ENCODE results near the gene LMO3.
A peak's percentile ranks its signal among the peaks of the same experiment; 100 is the strongest.
"Not testable (repeated sequence)": the region's sequence is repeated elsewhere in the genome, so short reads cannot be mapped to it uniquely, and the experiment has no call there.

Gene LMO3

DNA sequence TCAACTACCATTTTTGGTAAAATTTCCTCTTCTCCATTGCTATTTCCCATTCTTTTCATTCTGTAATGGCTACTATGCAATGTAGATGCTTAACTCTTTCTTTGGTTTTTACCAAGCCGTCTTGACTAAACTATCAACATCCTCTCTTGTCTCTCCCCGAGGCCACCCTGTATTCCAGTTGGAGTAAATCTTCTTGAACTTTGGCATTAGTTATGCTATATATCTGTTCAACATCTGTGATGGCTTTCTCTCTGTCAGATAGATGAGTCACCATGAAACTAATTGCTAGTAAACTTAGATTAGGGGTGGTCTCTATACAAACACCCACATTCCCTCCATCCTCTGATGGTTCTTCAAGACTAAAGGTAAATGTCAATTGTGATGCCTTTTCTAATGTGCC, 63.4 kb downstream of the LMO3 start:
- Histone ChIP-seq H3K27ac (no peak overlapping the region), H3K4me3 (ENCODE audit: low read depth, low read length) (no peak overlapping the region), H3K36me3 (replicated peaks) (no peaks in the 10 kb centered on the region), H3K27me3 (replicated peaks) (no peaks in the 10 kb centered on the region)
- in situ Hi-C loops (cut with HindIII; ENCODE audit: low pct_ligation_motif_present, low sequenced_read_pairs): no loop called here
- no peak for DNase-seq
- TF ChIP-seq, protein P1, sequence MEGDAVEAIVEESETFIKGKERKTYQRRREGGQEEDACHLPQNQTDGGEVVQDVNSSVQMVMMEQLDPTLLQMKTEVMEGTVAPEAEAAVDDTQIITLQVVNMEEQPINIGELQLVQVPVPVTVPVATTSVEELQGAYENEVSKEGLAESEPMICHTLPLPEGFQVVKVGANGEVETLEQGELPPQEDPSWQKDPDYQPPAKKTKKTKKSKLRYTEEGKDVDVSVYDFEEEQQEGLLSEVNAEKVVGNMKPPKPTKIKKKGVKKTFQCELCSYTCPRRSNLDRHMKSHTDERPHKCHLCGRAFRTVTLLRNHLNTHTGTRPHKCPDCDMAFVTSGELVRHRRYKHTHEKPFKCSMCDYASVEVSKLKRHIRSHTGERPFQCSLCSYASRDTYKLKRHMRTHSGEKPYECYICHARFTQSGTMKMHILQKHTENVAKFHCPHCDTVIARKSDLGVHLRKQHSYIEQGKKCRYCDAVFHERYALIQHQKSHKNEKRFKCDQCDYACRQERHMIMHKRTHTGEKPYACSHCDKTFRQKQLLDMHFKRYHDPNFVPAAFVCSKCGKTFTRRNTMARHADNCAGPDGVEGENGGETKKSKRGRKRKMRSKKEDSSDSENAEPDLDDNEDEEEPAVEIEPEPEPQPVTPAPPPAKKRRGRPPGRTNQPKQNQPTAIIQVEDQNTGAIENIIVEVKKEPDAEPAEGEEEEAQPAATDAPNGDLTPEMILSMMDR (IDR thresholded peaks at IDR 0.05; ENCODE audit: low read depth, low read length, missing control alignments): no peak

DNA sequence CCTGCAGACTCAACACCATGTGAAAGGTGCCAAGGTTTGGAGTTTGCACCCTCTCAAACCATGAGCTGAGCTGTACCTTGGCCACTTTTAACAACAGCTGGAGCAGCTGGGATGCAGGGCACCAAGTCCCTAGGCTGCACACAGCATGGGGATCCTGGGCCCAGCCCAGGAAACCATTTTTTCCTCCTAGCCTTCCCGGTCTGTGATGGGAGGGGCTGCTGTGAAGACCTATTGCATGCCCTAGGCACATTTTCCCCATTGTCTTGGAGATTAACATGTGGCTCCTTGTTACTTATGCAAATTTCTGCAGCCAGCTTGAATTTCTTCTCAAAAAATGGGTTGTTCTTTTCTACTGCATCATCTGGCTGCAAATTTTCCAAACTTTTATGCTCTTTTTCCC, 68.3 kb downstream of the LMO3 start:
- H3K4me3 ChIP-seq (ENCODE audit: low read depth, low read length); H3K27ac ChIP-seq; DNase-seq; in situ Hi-C loops (cut with HindIII; ENCODE audit: low pct_ligation_motif_present, low sequenced_read_pairs); H3K27me3 ChIP-seq (replicated peaks); H3K36me3 ChIP-seq (replicated peaks): not testable (repeated sequence)

DNA sequence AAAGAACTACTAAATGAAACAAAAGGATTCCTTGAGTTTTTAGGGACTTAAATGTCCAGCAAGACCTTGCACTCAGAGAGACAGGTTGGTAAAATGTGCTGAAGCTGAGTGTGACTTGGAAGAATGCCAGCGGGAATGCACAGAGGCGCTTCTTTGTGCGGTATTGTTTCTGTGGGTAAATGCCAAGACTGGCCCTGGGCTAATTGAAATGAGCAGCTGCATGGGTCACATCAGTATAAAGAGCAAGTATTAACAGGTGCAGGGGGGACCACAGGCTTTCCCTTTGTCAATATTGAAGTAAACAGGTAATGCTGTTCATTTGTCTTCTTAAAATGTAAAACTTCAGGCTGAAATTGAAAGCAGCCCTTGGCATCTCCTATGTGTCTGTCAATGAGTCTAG, 74.3 kb downstream of the LMO3 start:
- Histone ChIP-seq H3K27me3 (replicated peaks) (no peaks in the 10 kb centered on the region), H3K36me3 (replicated peaks) (no peaks in the 10 kb centered on the region), H3K27ac (no peak overlapping the region), H3K4me3 (ENCODE audit: low read depth, low read length) (no peak overlapping the region)
- TF ChIP-seq, protein P1 (IDR thresholded peaks at IDR 0.05; ENCODE audit: low read depth, low read length, missing control alignments): no peak
- DNase-seq: no peak
- in situ Hi-C loops (cut with HindIII; ENCODE audit: low pct_ligation_motif_present, low sequenced_read_pairs): no loop called here

DNA sequence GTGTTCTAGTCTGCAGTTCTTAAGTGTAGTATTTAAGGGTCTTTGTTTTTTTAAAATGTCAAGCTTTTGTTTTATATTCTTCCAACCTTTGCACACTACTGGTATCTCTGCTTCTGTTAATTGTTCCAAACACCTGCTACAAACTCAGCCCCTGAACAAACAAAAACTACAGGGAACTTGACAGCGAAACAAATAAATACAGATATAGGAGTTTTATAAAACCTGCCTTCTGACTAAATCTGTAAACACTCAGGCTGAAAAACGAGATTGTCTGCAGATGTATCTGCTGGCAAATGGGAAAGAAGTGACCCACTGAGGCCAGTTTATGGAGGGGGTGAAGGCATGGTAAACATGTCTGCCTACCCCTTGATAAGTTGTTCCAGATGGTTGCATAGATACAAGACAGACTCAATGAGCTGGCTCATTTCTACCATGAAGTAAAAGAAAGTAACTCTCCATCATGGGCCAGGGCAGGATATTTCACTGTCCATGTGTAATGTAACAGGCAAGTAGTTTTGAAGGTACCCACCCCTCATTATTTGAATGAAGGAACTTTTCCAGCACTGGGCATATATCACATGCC, 75.6 kb downstream of the LMO3 start:
- TF ChIP-seq, protein P1 (IDR thresholded peaks at IDR 0.05; ENCODE audit: low read depth, low read length, missing control alignments): no peak
- Histone ChIP-seq H3K4me3 (ENCODE audit: low read depth, low read length) (no peak overlapping the region), H3K27ac (no peak overlapping the region), H3K27me3 (replicated peaks) (no peaks in the 10 kb centered on the region), H3K36me3 (replicated peaks) (no peaks in the 10 kb centered on the region)
- no peak for DNase-seq
- in situ Hi-C loops (cut with HindIII; ENCODE audit: low pct_ligation_motif_present, low sequenced_read_pairs): no loop called here

DNA sequence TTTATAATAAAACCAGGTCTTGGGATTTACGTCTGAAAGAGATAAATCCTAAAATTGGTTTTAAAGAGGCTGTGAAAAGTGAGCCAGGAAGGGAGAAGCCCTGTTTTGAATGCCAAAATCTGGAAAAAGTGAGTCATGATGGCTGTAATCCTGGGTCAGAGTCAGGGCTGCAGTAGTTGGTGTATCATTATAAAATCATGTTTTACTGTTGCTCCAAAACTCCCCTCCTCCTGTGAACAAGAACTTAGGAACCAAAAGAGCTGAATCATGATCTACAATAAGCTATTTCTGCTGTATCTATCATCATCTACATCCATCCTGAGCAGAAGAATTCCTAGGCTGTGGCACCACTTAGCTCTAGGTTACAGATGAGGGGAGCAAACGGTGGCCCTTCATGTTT, 79.3 kb downstream of the LMO3 start:
- TF ChIP-seq, protein P1 (IDR thresholded peaks at IDR 0.05; ENCODE audit: low read depth, low read length, missing control alignments): no peak
- no peaks in the 10 kb centered on the region for H3K27me3 ChIP-seq (replicated peaks)
- no peak overlapping the region for H3K4me3 ChIP-seq (ENCODE audit: low read depth, low read length)
- in situ Hi-C loops (cut with HindIII; ENCODE audit: low pct_ligation_motif_present, low sequenced_read_pairs): no loop called here
- no peaks in the 10 kb centered on the region for H3K36me3 ChIP-seq (replicated peaks)
- no peak overlapping the region for H3K27ac ChIP-seq
- DNase-seq: peak; percentile 35

DNA sequence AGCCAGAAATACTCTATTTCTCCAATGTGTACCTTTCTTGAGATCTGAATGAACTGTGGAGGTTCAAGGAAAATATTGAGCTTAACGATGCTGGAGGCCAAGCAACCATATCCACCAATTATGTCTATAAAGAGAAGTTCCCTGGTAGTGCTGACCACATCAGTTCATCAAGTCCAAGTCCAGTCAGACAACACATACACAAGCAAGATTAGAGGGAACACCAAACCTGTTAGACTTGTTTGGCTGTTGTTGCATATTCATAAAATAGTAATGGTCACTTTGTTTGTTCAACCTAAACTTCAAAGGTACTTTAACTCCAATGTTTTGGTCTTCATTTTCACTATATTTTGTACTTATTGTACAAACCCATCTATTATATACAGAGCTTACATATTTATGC, 81.6 kb downstream of the LMO3 start:
- no peak for DNase-seq
- Histone ChIP-seq H3K27me3 (replicated peaks) (no peaks in the 10 kb centered on the region), H3K36me3 (replicated peaks) (no peaks in the 10 kb centered on the region), H3K27ac (no peak overlapping the region), H3K4me3 (ENCODE audit: low read depth, low read length) (no peak overlapping the region)
- TF ChIP-seq, protein P1 (IDR thresholded peaks at IDR 0.05; ENCODE audit: low read depth, low read length, missing control alignments): no peak
- in situ Hi-C loops (cut with HindIII; ENCODE audit: low pct_ligation_motif_present, low sequenced_read_pairs): no loop called here

Data from brain microvascular endothelial cell (primary cell).